NCI-H2107 treated with DMSO at 0.1 percent for 48 hours (cell line): ENCODE measurements around the gene R3HDM2.
A peak's percentile ranks its signal among the peaks of the same experiment; 100 is the strongest.

Source experiments
- DNase-seq: peaks from one replicate; lab custom pipeline; 2025; ENCODE audit not compliant: unreplicated experiment; lab: John Stamatoyannopoulos, UW

R3HDM2 gene

DNA sequence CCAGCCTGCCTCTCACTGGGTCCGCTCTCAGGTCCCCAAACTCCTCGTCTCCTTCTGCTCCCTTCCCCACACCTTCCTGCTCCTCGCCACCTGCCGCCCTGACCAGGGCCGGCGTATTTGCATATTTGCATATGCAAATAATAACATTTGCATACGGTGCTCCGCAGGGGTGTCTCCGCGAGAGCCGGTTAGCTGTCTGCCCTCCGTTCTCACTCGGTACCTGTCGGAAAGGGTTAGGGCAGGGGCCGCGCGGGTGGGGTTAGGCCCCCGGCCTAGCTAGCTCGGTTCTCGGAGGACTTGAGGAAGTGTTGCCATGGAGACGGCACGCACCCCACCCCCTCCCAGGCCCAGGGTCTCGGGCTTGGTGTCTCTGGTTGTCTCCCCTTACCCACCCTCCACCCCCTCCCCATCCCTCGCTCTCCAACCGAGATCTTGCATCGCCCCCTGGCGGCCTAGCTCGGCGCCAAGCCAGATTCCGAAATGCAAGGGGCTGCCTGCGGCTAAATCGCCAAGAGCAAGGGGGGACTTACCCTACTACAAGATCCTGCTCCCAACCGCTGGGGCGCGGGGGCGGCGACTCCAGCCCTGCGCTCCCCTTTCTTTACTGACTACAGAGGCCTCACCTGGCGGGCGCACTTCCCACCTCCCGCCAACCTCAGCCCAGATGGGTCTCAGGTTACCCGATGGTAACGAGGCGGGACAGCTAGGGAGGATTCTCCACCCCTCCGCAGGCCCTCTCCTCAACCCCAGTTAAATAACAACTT is 188.0 kb downstream of the R3HDM2 start:
- DNase-seq = peak; percentile 83

DNA sequence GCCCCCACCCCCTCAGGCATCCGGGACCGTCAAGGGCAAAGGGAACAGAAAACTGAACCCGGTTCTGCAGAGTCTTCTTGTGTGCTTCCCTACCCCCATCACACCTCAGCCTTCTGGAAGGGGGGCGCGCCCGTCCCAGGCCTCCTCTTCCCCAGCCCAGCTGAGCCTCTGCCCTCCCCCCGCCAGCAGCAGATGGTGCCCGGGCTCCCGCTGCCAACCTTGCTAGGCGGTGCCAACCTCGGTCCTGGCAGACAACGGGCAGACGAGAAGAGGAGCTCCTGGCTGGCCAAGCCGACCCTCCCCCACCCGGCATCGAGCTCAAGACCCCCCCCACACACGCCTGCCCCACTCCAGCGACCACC is 188.5 kb downstream of the R3HDM2 start:
- peak; percentile 74 for DNase-seq

DNA sequence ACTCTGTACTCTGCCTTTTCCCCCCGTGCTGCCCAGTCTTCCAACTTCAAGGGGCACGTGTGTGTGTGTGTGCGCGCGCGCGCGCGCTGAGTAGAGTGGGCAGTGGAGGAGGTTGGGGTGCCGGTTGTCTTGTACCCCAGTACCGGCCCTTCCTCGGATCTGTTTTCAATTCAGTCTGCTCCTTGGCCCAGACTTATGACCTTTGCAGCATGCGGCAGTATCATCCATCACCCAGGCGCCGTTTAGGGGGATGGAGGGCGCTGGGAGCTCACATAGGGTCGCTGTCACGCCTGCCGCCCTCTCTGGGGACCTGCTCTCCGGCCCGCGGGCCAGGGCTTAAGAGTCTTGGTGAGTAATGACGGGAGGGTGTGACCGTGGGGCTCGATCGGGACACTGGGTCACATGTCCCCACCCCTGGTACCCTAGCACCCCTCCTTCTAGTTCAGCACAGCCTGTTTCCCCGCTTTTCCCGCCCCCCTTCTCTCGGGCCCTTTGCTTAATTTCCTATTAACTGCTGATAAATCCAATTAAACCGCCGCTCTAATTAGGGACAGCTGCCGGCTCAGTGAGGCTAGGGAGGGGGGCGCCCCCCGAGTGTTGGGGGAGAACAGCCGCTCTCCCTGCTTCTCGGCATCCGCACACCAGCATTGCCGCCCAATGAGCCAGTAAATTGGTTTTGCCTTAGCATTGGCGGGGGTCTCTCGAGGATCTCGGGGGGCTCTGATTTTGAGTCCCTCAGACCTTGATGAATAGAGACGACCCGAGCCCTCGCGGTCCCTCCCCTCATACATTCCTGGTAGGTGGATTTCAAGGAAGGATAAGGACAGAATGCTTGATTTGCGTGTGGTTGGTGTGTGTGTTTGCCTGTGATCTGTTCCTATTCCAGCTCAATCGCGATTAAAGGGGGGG is 189.2 kb downstream of the R3HDM2 start:
- no peak for DNase-seq

DNA sequence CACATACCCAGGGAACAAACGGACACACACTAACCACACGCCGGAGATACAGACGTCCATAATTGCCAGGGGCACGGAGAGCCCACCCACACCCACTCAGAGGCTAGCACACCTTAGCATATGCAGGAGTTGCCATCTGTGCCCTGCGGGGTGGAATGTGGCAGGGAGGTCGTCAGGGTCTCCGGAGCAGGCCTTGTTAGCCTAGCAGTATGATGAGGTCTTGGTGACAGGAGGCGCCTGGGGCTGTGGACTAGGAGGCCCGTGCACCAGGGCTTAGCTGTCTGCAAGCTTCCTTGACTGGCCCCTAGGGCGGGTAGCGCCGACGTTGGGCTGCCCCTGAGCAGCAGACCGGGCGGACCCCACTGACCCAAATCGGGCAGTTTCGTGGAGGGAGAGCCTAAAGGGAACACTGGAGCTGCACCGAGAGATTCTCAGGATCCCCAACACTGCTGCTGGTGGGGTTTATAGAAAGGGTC is 189.9 kb downstream of the R3HDM2 start:
- no peak for DNase-seq

DNA sequence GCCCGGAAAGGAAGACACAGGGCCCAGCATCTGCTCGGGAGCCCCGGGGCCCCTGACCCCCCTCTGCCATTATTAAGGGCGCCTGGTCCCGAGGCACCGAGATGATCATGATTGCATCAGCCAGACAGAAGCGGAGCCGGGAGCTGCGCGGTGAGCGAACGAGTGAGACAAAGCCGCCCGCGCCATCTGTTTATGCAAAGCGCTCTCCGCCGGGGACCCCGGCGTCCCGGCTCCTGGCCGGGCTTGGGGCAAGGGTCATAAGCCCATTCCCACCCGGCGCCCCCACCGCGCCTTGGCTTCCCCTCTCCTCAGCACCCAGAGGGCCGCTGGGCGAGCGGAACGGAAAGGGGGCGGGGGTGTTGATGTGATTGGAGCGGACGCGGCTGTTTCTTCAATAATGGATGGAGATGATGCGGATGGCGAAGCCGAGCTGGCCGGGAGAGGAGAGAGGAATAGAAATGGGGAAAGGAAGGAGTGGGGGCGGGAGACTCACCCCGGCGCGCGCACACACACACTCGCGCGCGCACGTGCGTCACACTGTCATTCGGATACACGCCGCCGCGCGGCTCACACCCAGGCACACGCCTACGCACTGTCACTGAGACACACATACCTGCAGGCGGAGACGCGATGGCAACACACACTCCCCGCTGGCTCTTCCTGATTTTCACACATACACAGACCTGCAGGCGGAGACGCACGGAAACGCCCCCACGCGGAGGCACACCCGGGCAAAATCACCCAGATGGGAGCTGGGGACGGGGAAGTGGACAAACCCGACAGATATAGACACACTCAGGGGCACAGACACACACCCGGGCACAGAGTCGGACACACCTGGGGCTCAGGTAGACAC is 190.5 kb downstream of the R3HDM2 start:
- DNase-seq = peak; percentile 63

DNA sequence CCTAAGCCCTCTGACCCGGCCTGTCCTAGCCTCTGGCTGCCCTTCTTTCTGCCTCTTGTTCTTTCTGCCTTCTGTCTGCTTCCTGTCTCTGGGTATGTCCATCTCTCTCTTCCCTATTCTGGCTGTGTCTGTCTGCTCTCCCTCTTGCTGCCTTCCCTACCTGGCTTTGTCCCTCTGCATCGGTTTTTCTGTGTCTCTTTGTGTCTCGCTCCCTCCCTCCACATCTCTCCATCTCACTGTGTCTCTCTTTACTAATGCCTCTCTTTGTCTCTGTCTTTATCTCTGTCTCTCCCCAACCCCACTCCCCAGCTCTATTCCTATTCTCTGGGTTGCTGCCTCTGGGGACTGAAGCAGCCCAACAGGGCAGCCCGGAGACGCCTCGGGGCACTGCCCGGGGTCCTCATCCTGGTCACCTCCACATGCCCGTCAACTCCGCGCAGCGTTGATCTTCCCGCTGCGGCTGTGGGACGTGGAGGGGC is 191.2 kb downstream of the R3HDM2 start:
- peak; percentile 52 for DNase-seq

DNA sequence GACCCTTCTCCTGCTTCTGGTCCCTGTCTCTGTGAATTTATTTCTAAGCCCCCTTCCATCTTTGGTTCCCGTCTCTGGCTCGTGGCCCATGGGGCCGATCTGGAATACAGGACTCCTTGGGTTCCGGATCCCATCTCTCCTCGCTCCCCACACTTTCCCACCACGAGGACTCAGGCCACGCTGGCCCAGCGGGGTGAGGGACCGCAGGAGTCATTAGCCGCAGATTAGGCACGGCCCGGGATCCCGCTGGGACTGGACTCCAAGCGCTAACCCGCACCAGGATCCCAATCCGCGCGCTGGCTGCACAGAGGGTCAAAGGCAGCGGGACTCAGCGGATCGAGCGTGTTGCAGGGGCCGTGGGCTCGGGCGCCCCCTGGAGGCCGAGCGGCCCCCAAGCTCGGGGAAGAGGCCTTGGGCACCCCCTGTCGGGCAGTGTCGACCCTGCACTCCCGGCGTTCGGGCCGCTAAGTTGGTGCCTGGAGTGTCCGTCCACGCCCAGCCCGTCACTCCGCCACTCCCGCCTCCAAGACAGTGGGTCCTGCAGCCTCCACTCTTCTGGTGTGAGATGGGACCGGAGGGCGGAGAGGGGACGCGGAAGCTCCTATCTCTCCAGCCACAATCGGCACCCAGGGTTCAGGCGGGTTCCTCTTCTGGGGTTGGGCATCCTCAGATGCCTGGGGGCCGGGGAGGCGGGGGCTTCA is 191.8 kb downstream of the R3HDM2 start:
- peak; percentile 85 for DNase-seq

DNA sequence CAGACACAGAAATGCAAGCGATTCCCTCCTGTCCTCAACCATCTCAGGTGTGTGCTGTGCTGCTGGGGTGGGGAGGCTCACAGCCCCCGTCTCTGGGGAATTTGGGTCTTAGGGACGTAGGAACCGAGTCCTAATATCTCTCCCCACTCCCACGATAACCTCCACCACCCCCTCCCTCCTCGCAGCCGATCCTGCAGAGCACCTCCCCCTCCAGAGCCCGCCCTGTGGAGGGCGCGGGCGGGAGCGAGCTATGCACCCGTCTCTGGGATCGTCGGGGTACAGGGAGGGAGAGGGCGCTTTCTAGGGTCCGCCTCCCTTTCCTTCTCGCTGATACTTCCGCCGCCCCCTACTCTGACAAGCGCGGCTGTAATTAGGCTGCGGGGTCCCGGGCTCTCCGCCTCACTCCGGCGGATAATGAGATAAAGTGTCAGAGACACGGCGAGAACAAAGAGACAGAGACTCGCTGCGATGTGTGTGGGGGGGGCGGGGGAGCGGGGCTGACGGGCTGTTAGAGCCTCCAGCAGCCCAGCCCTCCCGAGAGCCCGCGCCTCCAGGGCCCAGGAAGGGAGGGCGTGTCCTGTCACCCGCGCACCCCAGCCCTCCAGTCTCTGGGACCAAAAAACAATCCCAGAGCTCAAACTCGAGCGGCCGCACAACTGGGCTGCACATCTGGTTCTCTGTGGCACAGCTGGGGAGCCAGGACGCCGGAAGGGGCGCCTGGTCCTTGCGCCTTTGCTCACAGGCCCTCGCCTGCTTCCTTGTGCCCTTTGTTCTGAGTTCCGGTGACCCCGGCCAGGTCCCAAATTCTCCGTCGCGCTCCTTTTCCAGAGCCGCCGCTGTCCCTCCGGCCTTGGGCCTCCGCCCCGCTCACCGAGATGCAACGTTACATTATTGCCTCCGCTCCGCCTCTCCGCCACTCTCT is 192.7 kb downstream of the R3HDM2 start:
- DNase-seq = no peak

DNA sequence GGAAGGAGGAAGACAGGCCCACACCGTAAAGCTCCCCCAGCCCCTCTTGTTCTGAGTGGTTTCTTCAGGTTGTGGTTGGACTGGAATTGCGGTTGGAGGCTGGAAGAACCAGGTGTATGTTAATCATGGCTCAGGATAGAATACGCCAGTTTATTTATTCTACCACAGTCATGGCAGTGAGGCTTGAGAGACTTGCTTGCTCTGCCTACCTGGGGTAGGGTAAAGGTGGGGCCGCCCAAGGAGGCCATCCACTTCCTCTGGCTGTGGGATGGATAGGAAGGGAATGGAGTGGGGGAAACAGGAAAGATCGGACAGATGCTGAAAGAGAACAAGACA is 193.3 kb downstream of the R3HDM2 start:
- peak; percentile 84 for DNase-seq

DNA sequence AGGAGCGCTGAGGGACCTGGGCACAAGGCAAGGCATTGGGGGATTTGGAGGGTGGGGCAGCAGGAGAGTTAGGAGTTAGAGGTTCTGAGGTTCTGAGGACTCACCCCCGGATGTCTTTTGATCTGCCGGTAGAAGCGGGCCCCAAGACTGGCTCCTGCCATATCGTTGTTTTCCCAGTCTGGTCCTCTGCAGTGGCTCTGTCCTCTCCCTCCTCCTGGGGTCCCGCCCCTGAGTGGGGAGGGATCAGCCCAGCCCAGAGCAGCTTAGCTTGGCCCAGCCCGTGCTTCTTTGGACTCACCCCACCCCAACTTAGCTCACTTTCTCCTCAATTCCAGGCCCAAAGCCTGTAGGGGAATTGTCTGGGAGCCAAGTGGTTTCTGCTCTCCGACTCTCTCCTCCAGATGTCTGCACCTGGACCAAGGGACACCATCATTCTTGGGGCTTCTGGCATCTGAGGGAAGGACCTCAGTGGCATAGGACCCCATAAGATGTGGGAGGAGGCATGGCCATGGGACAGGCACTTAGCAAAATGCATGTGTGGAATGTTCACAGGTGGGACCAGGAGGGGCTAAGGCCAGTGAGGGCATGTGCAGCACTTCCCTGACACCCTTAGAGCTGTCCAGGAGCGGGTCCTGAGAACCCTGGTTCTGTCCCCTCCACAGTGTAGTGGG is 193.8 kb downstream of the R3HDM2 start:
- DNase-seq = no peak

DNA sequence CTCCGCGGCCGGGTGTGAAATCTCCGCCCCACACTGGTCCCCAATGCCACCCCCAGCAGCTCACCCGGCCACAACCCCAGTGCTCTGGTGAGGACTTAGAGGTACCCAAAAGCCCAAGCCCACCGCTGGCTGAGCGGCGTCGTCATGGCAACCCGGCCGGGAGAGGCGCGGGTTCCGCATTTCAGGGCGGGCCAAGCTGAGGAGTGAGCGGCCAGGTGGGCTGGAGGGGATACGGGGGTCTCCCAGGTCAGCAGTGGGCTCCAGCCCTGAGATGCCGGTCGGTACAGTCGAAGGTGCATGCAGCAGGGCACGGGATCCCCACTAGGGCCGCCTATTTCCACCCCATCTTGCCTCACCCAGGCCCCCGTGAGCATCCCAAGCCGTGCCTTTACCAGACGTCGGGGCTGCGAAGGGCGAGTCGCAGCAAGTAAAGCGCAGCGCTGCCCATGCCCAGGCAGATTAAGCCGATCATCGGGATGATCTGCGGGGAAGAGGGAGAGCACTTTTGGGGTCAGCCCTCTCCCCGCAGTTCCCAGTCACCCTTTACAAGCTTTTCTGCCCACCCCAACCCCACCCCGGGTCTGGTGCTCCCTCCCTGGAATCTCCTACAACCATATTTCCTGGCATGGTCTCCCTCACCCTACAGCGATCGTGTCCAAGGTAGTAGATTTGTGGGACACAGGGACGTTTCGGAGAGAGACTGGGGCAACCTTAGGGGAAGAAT is 194.5 kb downstream of the R3HDM2 start:
- DNase-seq = no peak

DNA sequence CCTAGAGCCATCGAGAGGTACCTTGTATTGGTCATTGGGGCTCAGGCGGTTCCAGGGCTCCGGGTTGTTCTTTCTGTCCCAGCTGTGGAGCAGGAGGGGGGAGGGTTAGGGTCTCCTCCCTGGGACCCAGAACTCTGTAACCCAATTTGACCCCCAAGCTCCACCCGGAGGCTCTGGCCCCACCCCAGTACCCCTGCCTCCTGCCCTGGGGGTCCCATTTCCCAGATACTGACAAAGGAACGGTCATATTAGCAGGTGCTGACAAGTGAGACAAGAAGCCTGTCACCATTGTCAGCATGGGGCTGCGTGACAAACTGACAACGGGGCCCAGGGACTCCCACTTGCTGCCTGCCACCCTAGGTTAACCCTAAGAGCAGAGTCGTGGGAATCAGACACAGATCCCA is 195.1 kb downstream of the R3HDM2 start:
- DNase-seq = no peak

DNA sequence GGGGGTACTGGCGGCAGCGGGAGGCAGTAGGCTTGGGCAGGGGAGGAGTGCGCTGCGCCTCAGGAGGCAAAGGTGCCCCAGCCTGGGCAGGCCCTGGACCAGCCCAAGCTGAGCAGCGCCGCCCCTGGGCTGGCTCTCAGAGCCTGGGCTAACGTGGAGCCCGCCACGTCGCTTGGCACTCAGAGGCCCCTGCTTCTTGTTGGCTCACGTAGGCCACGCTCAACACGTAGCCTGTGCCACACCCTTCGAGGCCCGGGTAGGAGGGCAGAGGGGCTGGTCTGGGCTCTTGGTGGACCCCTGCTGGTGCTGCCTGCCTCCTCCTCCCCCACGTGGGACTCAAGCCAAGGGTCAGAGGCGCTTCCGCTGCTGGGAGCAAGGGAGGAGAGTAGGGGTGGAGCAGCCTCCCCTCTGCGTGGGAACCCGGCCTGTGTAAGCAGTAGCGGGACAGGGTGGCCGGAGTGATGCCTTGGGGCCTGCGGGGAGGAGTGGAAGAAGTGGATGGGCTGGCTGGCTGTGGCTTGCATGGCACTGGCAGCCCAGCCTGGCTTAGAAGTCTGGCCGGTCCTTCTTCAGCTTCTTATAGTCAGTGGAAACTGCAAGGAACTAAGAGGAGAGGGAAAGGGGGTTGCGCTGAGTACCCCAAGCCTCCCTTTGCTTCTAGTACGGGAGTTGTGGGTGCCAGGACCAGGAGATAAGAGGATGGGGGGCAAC is 195.7 kb downstream of the R3HDM2 start:
- DNase-seq = peak; percentile 73

DNA sequence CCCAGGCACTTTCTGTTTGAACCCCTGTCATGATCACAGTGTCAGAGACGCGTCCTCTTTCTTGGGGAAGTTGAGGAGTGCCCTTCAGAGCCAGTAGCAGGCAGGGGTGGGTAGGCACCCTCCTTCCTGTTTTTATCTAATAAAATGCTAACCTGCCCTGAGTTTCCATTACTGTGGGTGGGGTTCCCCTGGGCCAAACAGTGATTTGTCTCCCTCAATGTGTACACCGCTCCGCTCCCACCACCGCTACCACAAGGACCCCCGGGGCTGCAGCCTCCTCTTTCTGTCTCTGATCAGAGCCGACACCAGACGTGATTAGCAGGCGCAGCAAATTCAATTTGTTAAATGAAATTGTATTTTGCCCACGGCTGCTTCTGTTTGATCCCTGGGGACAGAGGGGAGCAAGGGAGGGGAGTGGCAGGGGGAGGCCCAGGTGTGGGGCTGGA is 196.2 kb downstream of the R3HDM2 start:
- DNase-seq = peak; percentile 73

DNA sequence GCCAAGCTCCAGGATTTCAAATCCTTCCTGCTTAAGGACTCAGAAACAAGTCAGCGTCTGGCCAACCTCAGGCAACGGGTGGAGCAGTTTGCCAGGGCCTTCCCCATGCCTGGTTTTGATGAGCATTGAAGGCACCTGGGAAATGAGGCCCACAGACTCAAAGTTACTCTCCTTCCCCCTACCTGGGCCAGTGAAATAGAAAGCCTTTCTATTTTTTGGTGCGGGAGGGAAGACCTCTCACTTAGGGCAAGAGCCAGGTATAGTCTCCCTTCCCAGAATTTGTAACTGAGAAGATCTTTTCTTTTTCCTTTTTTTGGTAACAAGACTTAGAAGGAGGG is 196.6 kb downstream of the R3HDM2 start:
- DNase-seq = no peak

DNA sequence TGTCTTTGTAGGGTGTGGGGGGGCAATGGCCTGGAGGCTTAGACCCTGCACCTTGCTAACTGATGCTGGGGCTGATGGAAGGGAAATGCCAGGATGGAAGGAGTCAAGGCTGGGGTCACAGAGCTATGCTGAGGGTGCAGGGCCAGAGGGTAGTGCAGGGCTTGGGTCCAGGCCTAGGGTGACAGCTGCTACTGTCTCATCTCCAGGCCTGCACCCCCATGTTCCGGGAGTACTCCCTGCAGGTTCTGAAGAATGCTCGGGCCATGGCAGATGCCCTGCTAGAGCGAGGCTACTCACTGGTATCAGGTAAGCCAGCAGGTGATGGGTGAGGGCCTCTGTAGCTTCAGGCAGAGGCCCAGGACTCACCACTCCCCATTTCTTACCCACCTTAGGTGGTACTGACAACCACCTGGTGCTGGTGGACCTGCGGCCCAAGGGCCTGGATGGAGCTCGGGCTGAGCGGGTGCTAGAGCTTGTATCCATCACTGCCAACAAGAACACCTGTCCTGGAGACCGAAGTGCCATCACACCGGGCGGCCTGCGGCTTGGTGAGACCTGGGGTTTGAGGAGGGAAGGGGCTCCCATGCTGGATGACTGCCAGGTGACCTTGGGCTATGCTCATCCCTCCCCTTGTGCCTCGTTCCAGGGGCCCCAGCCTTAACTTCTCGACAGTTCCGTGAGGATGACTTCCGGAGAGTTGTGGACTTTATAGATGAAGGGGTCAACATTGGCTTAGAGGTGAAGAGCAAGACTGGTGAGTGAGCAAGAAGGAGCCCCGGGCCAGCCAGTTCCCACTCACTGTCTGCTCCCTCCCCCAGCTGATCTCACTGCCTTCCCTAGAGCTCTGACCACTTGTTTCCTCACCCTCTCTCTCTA is 197.2 kb downstream of the R3HDM2 start:
- no peak for DNase-seq
